HG03342 (cell line): ENCODE data around the gene GC.
"Not testable (repeated sequence)": the region's sequence is repeated elsewhere in the genome, so short reads cannot be mapped to it uniquely, and the experiment has no call there.

Experiments
- ATAC-seq: cut with Tn5 transposase; IDR thresholded peaks from one replicate; pipeline ENCODE4 v1.9.1; 2021; ENCODE audit warnings: mild to moderate bottlenecking, moderate library complexity; ENCODE audit not compliant: unreplicated experiment

The GC gene

DNA sequence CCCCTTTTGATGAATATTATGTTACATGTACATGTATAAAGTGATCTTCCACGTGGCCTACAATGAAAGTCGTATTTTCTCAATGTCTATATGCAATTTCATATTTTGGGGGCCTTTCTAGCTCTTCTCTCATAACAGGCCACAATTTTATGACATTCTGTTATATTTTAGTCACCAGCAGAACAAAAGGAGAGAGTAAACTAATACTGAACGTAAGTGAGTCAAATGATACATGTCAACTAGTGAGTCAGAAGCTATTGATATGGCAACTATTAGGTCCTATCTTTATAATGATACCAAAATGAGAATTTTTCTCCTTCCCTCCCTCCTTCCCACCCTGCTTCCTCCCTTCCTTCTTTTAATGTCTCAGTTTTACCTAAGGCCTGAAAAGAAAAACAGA, 14.4 kb downstream of the GC start:
- no peak for ATAC-seq

DNA sequence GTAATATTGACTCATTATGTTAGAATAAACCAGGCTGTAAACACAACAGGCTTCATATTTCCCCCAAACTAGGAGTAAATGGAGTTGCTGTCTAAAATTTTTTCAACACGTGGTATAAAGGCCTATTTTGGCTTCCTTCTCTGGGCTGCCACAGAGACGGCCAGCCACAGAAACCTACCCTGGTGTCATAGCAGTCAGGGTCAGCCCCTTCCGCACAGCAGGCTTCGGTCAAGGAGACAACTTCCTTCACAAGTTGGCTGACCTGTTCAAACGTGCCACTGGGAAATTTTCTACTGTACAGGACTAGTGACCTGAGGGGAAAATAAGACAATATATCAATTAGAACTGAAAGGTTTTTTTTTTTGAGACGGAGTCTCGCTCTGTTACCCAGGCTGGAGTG, 15.8 kb downstream of the GC start:
- ATAC-seq = no peak

DNA sequence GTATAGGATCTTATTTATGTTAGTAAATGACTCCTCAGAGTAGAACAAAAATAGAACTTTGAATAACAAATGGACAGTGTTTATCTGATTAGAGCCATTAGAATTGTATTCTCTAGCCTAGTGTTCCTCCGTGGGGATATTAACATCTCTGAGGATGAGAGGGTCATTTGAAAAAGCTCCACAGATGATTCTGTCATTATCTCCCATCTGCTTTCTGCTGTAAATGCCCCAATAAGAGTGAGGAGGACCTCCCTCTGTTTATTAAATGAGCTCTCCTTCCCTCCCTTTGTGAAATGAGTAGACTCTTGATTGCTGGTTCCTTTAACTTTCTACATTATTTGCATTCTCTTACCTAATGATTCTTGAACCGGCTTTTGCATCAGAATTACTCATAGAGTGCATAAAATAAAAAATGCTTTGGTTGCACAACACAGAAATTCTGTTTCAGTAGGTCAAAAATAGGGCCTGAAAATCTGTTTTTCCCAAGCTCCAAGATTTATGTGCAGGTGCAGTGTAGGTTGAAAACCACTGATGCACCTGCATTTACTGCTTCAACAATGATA, 18.0 kb downstream of the GC start:
- ATAC-seq = no peak

DNA sequence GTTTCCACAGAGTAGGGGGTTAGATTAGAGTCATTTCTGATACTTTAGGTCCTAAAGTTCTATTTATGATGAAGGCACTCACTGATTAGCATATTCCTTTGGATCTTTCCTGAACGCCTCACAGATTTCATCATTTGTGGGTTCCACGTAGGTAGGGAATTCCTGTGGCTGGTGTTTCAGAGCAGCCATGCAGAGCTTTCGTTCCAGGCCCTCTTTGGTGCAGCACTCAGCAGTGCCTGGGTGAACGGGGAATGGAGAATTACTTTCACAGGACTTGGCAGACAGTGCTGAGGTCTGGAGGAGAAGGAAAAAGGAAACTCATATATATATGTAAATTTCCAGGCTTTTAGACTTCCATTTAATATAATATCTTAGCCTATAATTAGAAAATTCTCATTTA, 18.5 kb downstream of the GC start:
- no peak for ATAC-seq

DNA sequence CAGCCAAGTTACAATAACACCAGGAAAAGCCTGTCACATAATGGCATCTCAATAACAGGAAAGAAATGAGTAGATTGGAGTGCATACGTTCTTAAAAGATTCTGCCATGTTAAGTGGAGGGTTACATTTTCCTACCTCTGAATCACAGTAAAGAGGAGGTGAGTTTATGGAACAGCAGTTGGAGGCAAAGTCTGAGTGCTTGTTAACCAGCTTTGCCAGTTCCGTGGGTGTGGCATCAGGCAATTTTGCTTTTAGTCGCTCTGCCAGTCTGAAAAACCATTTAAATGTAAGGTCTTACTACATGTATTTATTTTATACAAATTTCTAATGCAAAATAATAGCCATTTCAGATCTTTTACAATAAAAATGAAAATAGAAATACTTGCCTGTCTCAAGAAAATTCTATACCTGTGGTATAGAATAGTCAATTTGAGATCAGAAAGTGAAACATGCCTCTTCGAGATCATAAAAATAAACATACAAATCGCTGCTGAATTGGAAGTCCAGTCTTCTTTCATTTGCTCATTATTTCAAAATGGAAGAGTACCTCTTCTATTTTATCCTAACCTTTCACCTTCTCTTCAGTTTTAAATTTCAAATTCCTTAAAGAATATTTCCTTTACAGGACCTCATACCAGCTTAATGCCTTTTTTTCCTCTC, 31.4 kb downstream of the GC start:
- ATAC-seq = no peak

DNA sequence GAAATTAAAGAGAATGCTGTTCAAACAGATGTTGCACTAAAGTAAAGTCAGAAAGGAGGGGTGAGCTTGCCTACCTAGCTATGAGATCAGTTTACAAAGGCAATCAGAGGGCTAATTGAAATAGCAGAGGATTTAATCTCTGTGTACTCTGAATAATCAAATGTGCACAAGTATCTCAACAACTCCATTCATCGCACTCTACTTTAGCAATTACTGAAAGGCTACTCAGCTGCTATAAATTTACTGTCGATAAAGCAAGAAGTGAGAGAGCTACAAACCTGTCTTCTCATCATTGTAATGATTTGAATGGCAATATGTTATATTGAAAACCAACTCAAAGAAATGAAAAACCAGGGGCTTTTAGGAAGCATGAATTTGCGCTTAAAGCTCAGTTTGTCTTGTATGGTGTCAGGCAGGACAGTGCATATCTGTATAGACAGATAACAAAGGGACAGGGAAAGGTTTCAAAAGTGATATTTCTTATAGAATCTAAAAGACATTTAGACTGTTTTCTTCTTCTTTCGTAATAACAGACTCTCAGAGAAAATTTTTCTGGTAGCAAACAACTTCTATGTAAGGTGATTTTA, 34.8 kb downstream of the GC start:
- ATAC-seq = no peak

DNA sequence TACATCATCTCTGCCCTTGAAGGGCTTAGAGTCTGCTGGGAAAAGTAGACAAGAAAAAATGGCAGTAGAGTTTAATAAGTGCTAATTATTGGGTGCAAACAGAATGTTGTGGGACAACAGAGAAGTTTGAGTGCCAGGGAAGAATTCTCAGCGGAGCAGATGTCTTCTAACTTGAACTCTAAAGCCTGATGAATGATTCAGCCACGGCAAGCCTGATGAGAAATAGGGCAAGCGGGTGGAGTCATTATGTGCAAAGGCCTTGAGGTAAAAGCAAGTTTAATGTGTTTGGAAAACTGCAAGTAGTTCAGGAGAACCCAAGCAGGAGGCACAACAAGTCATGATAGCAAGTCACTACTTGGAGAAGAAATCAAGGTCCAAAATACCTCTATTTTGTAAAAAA, 37.5 kb downstream of the GC start:
- no peak for ATAC-seq

DNA sequence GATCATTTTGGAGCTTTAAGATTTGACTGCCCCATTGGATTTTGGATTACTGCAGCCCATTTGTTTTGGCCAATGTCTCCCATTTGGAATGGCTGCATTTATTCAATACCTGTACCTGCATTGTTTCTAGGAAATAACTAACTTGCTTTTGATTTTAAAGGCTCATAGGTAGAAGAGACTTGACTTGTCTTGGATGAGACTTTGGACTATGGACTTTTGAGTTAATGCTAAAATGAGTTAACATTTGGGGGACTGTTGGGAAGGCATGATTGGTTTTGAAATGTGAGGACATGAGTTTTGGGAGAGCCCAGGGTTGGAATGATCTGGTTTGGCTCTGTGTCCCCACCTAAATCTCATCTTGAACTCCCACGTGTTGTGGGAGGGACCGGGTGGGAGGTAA, 45.1 kb downstream of the GC start:
- not testable (repeated sequence) for ATAC-seq

DNA sequence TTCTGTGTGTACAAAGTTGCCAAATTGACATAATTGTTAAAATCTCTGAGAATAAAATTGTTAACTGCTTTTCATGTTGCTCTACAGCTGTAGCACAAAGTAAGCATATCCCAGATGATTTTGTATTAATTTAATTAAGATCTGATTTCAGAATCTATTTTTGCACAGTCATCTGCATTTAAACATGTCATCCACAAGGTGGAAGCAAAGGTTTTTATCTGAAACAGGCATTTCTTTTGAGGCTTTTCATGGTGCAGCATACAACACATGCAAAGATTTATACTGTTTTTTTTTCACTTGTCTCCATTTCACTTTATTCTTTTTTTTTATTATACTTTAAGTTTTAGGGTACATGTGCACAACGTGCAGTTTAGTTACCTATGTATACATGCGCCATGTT, 51.2 kb downstream of the GC start:
- ATAC-seq = no peak

DNA sequence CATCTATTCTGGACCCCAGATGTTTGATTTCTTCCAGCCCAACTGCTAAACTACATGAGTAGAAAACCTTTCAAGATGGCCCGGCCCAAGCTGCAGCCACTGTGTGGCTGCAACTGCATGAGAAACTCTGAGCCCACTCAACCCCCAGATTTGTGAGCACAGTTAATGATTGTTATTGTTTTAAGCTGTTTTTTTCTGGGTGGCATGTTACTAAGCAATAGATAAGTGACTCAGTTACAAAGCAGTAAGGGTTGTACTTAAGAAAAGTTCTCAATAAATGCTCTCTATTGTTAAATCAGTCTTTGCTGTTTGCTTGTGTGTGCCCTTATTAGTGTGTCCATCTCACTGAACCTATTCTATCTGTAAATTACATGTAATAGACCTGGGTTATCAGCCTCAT, 51.8 kb downstream of the GC start:
- no peak for ATAC-seq

DNA sequence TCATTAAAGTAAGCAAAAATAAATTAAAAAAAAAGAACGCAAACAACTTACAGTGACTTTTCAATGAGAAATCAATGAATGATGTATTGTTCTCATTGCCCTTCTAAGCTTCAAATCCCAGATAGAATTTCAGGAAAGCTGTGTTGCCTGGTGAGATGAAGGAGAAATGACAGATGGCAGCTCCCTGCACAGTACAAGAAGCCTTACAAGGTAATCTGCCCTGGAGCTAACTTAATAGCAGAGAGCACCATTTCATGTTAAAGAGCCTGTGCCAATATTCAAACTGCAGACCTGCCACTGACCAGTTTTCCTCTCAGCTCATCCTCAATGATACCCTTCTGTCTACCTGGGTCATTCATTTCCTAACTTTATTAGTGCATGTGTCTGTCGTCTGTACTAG, 54.0 kb downstream of the GC start:
- ATAC-seq = no peak

DNA sequence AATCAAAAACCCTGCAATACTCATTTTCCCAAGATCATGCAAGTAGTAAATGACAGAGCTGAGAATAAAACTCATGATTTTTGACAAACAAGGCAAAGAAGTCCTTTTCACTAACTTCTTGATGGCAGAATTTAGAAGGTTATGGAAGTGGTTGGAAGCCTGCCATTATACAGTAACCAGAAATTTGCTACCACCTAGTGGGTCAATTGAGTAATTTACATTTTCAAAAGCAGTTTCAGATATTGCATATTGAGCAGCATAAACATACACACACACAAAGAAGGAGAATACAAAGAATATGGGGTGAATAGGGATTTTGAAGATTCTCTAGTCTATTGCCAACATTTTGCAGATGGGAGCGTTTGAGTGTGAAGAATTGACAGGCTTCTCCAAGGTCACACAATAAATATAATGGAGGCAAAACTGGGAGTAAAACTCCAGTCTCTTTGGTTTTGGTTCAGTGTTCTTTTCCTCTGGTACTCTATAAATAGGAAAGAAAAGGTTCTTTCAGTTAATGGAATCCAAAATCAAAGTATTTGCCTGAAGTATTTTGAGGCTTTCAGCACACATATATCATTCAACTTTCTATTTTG, 70.2 kb downstream of the GC start:
- ATAC-seq = no peak

DNA sequence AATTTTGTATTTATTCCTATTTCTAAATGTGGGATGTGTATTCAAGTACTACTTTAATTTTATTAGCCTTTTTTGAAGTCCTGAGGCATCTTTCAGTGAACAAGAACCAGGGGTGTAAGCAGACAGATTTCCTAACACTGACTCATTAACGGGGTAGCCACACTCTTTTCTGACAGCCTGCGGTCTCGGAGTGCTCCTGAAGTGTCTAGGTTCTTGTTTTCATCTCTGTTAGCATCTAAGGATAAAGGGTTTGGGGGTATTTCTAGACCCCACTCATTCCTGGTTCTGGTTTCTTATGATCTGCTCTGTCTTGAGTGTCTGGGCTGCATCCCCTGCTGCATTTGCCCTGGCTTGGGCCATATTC, 71.9 kb downstream of the GC start:
- no peak for ATAC-seq

DNA sequence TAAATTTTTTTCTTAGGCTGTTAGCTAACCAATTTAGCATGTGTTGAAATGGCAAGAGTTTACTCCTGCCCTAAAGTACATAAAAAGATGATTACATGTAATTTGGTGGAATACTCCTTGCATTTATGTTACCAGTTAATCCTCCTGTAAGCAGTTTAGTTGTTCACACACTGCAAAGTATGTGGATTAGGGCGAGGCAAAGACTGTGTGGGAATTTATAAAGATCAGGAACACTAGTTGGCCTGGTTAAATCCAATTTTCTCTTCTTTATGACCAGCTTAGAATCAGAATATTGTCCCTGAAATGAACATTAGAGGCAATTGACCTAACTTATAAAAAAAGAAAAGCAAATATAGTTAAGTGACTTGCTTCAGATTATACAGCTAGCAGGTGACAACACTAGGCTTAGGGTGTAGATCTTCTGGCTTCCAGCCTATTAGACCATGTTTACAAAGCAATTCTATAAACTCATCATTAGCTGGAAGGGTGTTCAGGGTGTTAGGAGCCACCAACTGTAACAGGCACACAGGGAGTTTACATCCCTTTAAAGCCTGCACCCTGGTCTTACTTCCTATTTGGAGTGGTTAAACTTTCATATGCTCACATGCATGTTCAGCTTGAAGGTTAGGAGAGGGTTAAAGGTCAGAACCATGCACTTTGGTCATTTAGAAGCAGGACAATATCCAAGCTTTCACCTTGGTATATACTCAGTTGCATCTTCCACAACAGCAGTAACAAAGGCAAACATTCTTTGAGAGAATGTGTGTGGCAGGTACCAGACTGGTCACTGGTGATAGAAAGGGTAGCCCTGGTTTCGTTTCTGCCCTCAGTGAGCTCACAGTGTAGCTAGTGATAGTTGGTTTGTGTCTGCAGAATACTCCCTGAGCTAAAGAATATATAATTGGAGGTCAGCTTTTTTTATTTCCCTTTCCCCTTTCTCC, 72.6 kb downstream of the GC start:
- ATAC-seq = no peak

DNA sequence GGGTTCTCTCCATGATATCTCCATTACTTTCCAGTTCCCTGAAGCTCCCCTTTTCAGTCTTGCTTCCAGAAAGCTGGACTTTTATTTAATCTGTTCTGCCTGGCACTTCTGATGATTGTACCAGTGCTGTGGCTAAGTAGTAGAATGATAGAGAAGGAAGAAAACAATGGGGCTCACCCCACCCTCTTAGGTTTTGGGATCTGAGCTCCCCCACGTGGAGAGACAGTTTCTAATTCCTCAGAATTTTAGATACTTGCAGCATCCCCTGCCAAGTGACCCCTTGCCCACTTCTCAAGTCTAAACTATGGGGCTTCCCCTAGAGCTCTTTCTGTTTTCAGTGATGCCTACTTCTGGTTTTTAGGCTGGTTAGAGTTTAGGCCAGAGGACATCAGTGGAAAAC, 73.9 kb downstream of the GC start:
- no peak for ATAC-seq

DNA sequence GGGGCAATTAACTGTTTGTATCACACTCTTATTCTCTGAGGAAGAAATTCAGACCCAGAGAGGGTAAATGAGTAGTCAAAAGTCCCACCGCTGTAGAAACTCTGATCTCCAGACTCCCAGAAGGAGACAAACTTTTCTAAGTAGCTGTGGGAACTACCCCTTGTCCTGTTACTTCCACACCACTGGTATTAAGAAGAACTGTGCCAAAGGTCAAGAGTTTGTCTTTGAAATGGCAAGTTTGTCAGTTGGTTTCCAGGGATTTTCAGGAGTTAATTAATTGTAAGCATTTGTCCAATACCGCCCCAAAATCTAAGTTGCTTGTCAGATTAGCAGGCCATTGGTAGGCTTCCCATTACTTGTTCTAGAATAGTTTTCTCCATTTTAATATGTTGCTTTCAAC, 85.7 kb downstream of the GC start:
- no peak for ATAC-seq

DNA sequence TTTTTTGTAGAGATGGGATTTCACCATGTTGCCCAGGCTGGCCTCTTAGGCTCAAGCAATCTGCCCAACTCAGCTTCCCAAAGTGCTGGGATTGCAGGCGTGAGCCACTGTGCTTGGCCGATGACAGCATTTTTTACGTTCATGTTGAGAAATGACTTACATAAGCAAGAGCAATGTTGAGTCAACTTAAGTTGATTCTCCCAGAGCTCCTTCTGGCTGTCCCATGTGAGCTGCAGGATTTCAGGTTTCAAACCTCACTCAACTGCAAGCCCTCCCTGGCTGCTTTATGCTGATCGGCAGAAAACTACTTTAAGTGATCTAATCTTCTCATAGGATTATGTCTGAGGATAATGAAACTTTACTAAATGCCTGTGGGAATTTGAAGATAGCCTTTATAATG, 86.8 kb downstream of the GC start:
- ATAC-seq = no peak

DNA sequence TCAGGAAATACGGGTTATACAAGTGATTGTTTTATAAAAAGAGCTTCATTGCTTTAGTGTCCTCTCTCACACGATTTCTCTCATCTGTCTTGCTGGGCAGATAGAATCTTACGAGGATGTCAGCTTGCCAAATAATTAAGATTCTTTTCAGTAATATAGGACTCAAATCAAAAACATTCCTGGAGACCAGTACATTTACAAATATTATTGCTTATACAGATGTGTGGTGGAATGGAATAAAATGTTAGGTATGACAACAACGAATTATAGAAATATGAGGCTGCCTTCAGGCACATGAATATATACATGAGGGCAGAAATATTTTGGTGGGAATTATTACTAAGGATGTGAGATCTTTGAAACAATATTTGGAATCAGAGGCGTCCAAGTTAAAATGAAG, 88.9 kb downstream of the GC start:
- no peak for ATAC-seq

DNA sequence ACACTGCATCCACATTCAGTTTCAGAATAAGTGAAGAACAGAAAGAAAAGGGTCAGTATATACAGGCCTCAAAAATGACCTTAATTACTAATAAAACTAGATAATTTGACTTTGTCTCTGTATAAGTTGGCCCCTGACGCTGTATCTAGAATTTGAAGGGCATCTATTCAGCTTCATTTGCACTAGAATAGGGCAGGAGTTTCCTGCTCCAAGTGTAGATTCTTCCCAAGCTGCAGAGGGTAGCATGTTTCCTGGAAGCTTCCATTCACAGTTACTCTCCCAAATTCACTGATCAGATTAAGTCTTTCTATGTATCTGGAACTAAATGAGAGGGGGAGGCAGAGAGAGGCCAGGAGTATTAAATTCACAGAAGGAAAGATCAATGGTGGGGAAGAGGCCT, 90.9 kb downstream of the GC start:
- no peak for ATAC-seq

DNA sequence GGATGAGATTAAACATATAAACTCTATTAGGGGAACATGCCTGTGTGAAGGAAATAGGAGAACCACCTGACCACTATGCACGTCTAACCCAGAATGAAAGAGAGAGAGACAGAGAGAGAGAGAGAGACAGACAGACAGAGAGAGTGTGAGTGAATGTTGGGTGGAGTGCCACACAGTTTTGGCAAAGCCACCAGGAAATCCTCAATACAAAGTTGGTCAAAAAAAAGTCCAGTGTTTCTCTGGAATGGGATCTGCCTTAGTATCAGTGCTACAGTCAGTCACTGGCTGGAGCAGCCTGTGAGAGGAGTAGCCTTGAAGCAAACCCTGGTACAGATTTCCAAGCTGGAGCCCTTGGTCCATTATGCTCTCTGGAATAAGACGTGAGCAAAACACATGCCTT, 91.7 kb downstream of the GC start:
- no peak for ATAC-seq
